Erythroblast (primary cell): ENCODE data around the gene MYO15B.

Source experiments
- GATA1 ChIP-seq: IDR thresholded peaks from 2 replicates; pipeline ENCODE4 v1.6.1; 2011; ENCODE audit warnings: low read depth, mild to moderate bottlenecking, control low read depth, low read length, moderate library complexity
- POLR2A ChIP-seq: IDR thresholded peaks from 2 replicates; pipeline ENCODE4 v1.6.1; 2011; ENCODE audit warnings: mild to moderate bottlenecking, low read length

DNA sequence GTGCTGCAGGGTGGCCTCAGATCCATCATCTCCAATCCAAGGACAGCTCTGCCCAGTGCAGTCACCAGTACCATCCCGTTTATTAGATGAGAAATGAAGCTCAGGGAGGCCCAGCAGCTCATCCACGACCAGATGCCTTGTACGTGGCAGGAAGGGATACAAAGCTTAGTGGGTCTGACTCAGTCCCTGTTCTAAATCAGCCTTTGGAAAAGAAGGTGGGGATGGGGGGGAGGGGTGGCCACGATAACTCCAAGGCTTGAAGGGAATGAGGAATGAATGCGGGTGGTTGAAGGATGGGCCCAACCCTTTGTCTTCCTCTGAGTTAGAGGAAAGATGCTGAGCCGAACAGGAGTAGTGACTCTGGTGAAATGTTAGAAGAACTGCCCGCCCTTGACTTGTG is 36.3 kb upstream of the MYO15B start:
- TF ChIP-seq POLR2A (no peak), GATA1 (no peak)
